Measurements from ENCODE around the gene VPS26A.

The VPS26A gene

DNA sequence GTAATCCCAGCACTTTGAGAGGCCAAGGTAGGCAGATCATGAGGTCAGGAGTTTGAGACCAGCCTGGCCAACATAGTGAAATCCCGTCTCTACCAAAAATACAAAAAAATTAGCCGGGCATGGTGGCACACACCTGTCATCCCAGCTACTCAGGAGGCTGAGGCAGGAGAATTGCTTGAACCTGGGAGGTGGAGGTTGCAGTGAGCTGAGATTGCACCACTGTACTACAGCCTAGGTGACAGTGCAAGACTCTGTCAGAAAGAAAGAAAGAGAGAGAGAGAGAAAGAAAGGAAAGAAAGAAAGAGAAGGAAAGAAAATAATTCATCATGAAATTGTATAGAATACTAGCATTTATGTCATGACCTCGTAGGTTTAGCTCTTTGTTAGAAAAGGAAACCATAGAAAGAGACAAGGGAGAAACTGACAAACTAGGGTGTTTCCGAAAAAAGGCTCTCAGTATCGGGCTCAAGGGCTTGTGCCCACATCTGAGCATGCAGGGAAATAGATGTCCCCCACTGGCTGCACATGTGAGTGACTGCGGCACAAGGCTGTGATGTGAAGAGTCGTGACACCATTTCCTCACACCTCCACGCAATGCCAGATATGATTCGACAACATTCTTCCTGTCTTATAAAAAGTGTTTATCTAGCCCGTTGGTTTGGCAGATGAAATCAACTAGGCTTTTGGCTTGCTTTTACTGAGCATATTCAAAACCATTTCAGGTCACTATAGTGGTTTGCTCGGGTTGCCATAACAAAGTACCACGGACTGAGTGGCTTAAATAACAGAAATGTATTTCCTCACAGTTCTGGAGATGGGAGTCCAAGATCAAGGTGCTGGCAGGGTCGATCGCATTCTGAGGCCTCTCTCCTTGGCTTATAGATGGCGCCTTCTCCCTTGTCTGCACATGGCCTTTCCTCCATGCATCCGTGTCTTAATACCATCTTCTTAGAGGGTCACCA, 34.1 kb upstream of the VPS26A start:
- TF ChIP-seq POLR2AphosphoS5 (IDR thresholded peaks at IDR 0.05; ENCODE audit: low read depth, low read length) (no peak), TAF1 (IDR thresholded peaks at IDR 0.05; ENCODE audit: borderline replicate concordance, insufficient read depth, low read length) (no peak), FOXP2 (optimal IDR thresholded peaks at IDR 0.05; ENCODE audit: borderline replicate concordance, extremely low read depth, extremely low read length, insufficient read depth) (no peak), SIN3A (IDR thresholded peaks at IDR 0.05; ENCODE audit: borderline replicate concordance, insufficient read depth, low read length) (no peak)
- TF ChIP-seq, protein P1, sequence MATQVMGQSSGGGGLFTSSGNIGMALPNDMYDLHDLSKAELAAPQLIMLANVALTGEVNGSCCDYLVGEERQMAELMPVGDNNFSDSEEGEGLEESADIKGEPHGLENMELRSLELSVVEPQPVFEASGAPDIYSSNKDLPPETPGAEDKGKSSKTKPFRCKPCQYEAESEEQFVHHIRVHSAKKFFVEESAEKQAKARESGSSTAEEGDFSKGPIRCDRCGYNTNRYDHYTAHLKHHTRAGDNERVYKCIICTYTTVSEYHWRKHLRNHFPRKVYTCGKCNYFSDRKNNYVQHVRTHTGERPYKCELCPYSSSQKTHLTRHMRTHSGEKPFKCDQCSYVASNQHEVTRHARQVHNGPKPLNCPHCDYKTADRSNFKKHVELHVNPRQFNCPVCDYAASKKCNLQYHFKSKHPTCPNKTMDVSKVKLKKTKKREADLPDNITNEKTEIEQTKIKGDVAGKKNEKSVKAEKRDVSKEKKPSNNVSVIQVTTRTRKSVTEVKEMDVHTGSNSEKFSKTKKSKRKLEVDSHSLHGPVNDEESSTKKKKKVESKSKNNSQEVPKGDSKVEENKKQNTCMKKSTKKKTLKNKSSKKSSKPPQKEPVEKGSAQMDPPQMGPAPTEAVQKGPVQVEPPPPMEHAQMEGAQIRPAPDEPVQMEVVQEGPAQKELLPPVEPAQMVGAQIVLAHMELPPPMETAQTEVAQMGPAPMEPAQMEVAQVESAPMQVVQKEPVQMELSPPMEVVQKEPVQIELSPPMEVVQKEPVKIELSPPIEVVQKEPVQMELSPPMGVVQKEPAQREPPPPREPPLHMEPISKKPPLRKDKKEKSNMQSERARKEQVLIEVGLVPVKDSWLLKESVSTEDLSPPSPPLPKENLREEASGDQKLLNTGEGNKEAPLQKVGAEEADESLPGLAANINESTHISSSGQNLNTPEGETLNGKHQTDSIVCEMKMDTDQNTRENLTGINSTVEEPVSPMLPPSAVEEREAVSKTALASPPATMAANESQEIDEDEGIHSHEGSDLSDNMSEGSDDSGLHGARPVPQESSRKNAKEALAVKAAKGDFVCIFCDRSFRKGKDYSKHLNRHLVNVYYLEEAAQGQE (IDR thresholded peaks at IDR 0.05; ENCODE audit: insufficient read depth in 1 of 2, low read depth in 2 of 2, low read length in 2 of 2) = no peak

DNA sequence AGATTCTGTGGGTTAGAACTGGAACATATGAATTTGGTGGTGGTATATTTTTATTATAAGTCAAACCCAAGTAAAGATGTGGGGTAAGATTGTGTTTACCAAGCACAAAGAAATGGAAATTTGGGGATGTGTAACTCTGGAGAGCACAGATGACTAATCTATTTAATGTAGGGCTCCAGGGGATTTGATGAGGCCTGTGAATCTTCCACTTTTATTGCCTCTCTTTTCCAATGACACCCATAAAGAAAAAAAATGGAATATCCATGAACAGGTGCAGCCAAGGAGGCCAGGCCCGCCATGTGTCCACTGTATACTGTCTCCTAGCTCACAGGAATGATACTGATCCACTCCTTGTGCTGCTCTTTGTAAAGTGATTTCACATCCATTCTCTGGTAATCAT, 33.3 kb upstream of the VPS26A start:
- no peak for TF ChIP-seq FOXP2 (optimal IDR thresholded peaks at IDR 0.05; ENCODE audit: borderline replicate concordance, extremely low read depth, extremely low read length, insufficient read depth)
- no peak for TF ChIP-seq SIN3A (IDR thresholded peaks at IDR 0.05; ENCODE audit: borderline replicate concordance, insufficient read depth, low read length)
- no peak for TF ChIP-seq TAF1 (IDR thresholded peaks at IDR 0.05; ENCODE audit: borderline replicate concordance, insufficient read depth, low read length)
- TF ChIP-seq, protein P1 (IDR thresholded peaks at IDR 0.05; ENCODE audit: insufficient read depth in 1 of 2, low read depth in 2 of 2, low read length in 2 of 2) = no peak

DNA sequence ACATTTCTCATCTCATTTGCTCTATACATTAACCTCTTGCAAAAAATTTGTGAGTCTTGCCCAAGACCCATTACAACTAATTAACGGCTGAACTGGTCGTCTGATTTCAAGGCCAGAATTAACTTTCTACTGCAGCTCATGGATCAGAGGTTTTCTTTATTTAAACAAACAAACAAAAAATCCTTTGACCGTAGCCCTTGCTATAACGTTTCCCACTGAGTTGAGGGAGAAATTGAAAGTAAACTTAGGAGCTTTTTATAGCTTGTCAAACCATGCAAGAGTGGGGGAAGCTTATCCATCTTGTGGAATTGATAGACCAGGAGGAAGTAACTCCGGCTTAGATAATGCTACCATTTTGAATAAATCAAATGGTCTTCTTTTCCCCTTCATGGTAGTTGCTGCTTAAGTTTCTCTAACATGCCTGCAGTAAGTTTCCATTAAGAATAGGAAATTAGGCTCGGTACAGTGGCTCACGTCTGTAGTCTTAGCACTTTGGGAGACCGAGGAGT, 32.8 kb upstream of the VPS26A start:
- TF ChIP-seq SIN3A (IDR thresholded peaks at IDR 0.05; ENCODE audit: borderline replicate concordance, insufficient read depth, low read length) (no peak), FOXP2 (optimal IDR thresholded peaks at IDR 0.05; ENCODE audit: borderline replicate concordance, extremely low read depth, extremely low read length, insufficient read depth) (no peak), TAF1 (IDR thresholded peaks at IDR 0.05; ENCODE audit: borderline replicate concordance, insufficient read depth, low read length) (no peak), POLR2AphosphoS5 (IDR thresholded peaks at IDR 0.05; ENCODE audit: low read depth, low read length) (no peak)
- TF ChIP-seq, protein P1 (IDR thresholded peaks at IDR 0.05; ENCODE audit: insufficient read depth in 1 of 2, low read depth in 2 of 2, low read length in 2 of 2) = no peak

DNA sequence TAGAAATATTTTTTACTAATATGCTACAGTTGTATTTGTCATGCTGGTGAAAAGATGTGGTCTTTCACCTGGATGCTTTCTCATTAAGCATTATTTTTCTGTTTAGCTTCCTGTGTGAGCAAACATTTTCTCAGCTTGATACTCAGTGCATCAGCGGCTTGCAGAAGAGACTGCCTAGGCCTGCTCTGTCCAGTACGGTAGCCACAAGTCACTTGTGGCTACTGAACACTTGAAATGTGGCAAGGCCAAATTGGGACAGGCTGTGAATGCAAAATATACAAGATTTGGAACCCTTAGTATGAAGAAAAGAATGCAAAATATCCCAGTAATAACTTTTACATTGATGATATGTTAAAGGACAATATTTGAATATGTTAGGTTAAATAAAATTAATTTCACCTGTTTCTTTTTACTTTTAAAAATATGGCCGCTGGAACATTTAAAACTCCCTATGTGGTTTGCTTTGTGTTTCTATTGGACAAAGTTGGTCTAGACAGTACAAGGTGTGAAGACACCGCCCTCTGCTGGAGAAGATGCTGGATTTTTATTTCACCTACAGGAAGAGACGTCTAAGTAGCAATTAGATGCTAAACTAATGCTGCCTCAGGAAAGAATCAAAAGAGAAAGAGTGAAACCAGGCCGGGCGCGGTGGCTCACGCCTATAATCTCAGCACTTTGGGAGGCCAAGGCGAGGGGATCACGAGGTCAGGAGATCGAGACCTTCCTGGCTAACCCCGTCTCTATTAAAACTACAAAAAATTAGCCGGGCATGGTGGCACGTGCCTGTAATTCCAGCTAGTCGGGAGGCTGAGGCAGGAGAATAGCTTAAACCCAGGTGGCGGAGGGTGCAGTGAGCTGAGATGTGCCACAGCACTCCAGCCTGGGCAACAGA, 30.8 kb upstream of the VPS26A start:
- TF ChIP-seq, protein P1 (IDR thresholded peaks at IDR 0.05; ENCODE audit: insufficient read depth in 1 of 2, low read depth in 2 of 2, low read length in 2 of 2) = no peak
- TF ChIP-seq FOXP2 (optimal IDR thresholded peaks at IDR 0.05; ENCODE audit: borderline replicate concordance, extremely low read depth, extremely low read length, insufficient read depth) = no peak
- TF ChIP-seq POLR2AphosphoS5 (IDR thresholded peaks at IDR 0.05; ENCODE audit: low read depth, low read length) = no peak

All from PFSK-1 (cell line).